K562 (cell line): ENCODE results near the gene KAT2B. TPM values are rescaled to one million over a fixed set of nuclear protein-coding genes. Genes with fewer than 3 reads are reported as not detected.
A peak's percentile ranks its signal among the peaks of the same experiment; 100 is the strongest.

Source experiments
- CHD7 ChIP-seq: fragments of 200-600 bp; sonication (generic); IDR thresholded peaks from one replicate; pipeline ENCODE4 v1.6.1; 2012; ENCODE audit warnings: mild to moderate bottlenecking, low read depth, low read length, inconsistent platforms
- GABPB2 ChIP-seq: fragments of 250-450 bp; sonication (Bioruptor Pico); conservative IDR thresholded peaks from 2 replicates; pipeline ENCODE4 v1.5.1; 2021; ENCODE audit warnings: mild to moderate bottlenecking
- GTF2A2 ChIP-seq: IDR thresholded peaks from 2 replicates; pipeline ENCODE4 v1.6.1; 2016; ENCODE audit warnings: mild to moderate bottlenecking, missing genetic modification characterization, missing compliant biosample characterization
- HIVEP1 ChIP-seq: fragments of 250-450 bp; sonication (Bioruptor Pico); IDR thresholded peaks from 2 replicates; pipeline ENCODE4 v1.4.0; 2020; ENCODE audit warnings: mild to moderate bottlenecking
- KLF13 ChIP-seq: fragments of 450-650 bp; IDR thresholded peaks from 2 replicates; pipeline ENCODE4 v1.6.1; 2016; ENCODE audit warnings: missing genetic modification characterization, low read depth, mild to moderate bottlenecking, missing compliant biosample characterization, moderate library complexity, borderline replicate concordance
- KLF16 ChIP-seq: IDR thresholded peaks from 2 replicates; pipeline ENCODE4 v1.6.1; 2016; ENCODE audit warnings: antibody characterized with exemption
- PHB ChIP-seq: fragments of 250-450 bp; sonication (Bioruptor Pico); IDR thresholded peaks from 2 replicates; pipeline ENCODE4 v1.5.0; 2021
- POLR2AphosphoS5 ChIP-seq: IDR thresholded peaks from 2 replicates; pipeline ENCODE4 v1.6.1; 2011; ENCODE audit warnings: mild to moderate bottlenecking, low read depth, low read length, moderate library complexity; ENCODE audit not compliant: control insufficient read depth, insufficient read depth
- SETDB1 ChIP-seq: IDR thresholded peaks from one replicate; pipeline ENCODE4 v1.6.1; 2012; ENCODE audit warnings: low read length, control low read depth, inconsistent platforms
- TARDBP ChIP-seq: fragments of 450-650 bp; IDR thresholded peaks from 2 replicates; pipeline ENCODE4 v1.6.1; 2016
- THAP12 ChIP-seq: fragments of 250-450 bp; sonication (Bioruptor Pico); IDR thresholded peaks from 2 replicates; pipeline ENCODE4 v1.9.0; 2021; ENCODE audit warnings: mild to moderate bottlenecking, inconsistent platforms
- ZKSCAN3 ChIP-seq: fragments of 250-450 bp; sonication (Bioruptor Pico); IDR thresholded peaks from 2 replicates; pipeline ENCODE4 v1.4.0; 2020
- ZNF354B ChIP-seq: fragments of 250-450 bp; sonication (Bioruptor Pico); IDR thresholded peaks from 2 replicates; pipeline ENCODE4 v1.4.0; 2020
- polyA plus RNA-seq, 8 experiments: library from polyadenylated mRNA; depleted of rRNA in 4 of 8; stranded (reverse) in 5 of 8; unstranded in 3 of 8; fragments of >200 nt; fragmentation: Nextera tagmentation in 2 of 8; fragmentation: Illumina TruSeq in 1 of 8; extraction: Ambion mirVana in 2 of 8; extraction: Trizol in 1 of 8; gene quantifications; 2 replicates each; pipeline versions ENCODE4 v1.2.1 to v1.2.3, GENCODE V29; 2011 to 2014; ENCODE audit warnings: inconsistent platforms in 1 of 8, missing spikeins in 1 of 8
- total RNA-seq, 7 experiments: library from RNA; depleted of rRNA in 6 of 7; stranded (reverse); fragments of >200 nt in 6 of 7; fragmentation: Illumina TruSeq in 2 of 7; extraction: Trizol in 2 of 7; gene quantifications; 2 replicates each; pipeline versions ENCODE4 v1.2.1 to v1.2.3, GENCODE V29; 2011 to 2021; ENCODE audit warnings: low replicate concordance in 1 of 7
- TF ChIP-seq, protein P1 (sequence below), 2 experiments: fragments of 450-650 bp; conservative IDR thresholded peaks; 2 replicates each; pipeline ENCODE4 v1.6.1; 2017; ENCODE audit warnings: mild to moderate bottlenecking in 2 of 2, moderate library complexity in 2 of 2

Gene KAT2B
- total and polyA plus RNA-seq, 9 of the 15 experiments (the other 6 are each of a cell fraction or from before 2014, with no cell fraction given), result 3.3 to 14.9 (median 12.2) TPM

DNA sequence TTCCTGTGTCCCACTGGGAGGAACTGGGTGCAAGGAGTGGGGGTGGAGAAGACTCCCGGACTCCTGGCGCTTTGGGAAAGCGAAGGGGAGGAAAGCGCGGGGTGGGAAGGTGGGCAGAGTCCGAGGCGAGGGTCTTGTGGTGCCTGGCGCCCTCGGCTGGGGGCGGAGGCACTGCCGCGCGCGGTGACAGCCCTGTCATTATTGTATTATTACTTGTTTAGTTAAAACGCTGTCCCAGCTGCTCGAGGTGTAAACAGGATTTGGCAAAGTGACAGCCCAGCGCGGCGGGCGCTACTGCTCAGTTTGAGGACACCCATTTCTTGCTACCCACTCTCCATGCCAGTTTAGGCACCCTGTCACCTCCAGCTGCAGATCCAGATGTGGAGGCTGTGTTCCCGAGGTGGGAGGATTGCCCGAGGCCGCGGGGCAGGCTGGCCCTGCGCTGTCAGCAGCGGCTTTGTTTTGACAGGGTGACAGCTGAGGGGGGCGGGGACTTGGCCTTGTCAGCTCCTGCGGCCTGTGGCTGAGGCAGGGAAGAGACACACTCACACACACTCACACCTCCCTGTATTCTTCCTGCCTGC is 1.0 kb downstream of the KAT2B start (continued):
- TF ChIP-seq CHD7 (no peak), ZKSCAN3 (CRISPR knock-in tag) (no peak), PHB (CRISPR knock-in tag) (no peak), KLF13 (peak; percentile 89; the same call in 1 of the 2 replicates), GABPB2 (CRISPR knock-in tag) (no peak), HIVEP1 (CRISPR knock-in tag) (no peak), KLF16 (no peak), GTF2A2 (tag) (no peak), ZNF354B (no peak), TARDBP (peak; percentile 70; the same call in 1 of the 2 replicates), POLR2AphosphoS5 (no peak), THAP12 (CRISPR knock-in tag) (no peak), SETDB1 (no peak)
- TF ChIP-seq, protein P1, sequence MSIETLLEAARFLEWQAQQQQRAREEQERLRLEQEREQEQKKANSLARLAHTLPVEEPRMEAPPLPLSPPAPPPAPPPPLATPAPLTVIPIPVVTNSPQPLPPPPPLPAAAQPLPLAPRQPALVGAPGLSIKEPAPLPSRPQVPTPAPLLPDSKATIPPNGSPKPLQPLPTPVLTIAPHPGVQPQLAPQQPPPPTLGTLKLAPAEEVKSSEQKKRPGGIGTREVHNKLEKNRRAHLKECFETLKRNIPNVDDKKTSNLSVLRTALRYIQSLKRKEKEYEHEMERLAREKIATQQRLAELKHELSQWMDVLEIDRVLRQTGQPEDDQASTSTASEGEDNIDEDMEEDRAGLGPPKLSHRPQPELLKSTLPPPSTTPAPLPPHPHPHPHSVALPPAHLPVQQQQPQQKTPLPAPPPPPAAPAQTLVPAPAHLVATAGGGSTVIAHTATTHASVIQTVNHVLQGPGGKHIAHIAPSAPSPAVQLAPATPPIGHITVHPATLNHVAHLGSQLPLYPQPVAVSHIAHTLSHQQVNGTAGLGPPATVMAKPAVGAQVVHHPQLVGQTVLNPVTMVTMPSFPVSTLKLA (conservative IDR thresholded peaks at IDR 0.05), result peak; percentile 96 to 99
